GM12801 (cell line): ENCODE data around the gene ABITRAM.

Source experiments
- TF ChIP-seq, protein P1 (sequence below): IDR thresholded peaks from one replicate; pipeline ENCODE4 v1.5.1; 2011; ENCODE audit warnings: control low read depth; ENCODE audit not compliant: insufficient read length; ENCODE audit errors: extremely low read depth

ABITRAM gene

DNA sequence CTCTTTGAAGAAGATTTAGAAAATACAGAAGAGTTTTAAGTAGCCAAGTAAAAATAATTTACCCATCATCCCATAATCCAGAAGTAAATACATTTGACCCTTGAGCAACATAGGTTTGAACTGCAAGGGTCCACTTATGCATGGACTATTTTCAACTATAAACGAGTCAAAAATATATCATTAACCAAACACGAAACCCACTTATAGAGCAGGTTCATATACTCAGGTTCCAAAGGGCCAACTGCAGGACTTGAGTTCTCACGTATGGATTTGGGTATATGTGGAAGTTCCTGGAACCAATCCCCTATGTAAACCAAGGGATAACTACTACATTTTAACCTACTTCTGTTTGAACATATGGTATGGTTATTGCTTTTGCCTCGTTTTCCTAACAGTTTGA, 5.8 kb downstream of the ABITRAM start:
- TF ChIP-seq, protein P1, sequence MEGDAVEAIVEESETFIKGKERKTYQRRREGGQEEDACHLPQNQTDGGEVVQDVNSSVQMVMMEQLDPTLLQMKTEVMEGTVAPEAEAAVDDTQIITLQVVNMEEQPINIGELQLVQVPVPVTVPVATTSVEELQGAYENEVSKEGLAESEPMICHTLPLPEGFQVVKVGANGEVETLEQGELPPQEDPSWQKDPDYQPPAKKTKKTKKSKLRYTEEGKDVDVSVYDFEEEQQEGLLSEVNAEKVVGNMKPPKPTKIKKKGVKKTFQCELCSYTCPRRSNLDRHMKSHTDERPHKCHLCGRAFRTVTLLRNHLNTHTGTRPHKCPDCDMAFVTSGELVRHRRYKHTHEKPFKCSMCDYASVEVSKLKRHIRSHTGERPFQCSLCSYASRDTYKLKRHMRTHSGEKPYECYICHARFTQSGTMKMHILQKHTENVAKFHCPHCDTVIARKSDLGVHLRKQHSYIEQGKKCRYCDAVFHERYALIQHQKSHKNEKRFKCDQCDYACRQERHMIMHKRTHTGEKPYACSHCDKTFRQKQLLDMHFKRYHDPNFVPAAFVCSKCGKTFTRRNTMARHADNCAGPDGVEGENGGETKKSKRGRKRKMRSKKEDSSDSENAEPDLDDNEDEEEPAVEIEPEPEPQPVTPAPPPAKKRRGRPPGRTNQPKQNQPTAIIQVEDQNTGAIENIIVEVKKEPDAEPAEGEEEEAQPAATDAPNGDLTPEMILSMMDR: no peak

DNA sequence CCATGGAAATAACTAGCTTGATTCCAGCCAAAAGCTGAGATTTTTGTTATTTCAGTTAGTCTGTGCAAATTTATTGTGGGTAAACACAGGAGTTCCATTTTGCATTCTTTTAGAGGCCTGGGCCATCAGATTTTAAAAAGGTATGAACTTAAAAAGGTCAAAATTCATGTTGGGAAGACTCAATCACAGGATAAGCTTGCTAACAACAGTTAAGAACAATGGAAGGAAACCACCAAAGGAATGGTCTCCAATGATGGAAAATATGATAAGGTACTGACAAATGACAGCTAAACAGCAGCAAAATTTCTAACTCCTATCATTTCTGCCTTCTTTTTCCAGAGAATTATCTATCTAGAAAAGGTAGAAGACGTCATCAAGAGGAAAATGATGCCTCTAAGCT, 16.0 kb downstream of the ABITRAM start:
- TF ChIP-seq, protein P1: no peak

DNA sequence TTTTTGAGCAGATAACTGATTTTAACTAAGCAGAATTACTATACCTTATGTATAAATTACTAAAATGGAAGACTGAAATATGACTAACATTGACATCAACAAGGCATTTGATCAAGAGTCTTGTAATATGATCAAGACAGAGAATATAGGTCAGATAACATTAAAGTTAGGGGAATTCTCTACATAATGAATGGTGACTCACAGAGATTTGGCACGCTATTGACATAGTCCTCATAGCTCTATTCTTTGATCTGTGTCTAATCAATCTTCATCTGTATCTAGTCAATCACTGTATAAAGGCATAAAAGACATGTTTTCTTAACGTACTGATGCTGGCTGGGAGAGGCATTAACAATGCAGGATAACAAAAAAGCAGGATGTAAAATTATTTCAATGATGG, 17.4 kb downstream of the ABITRAM start:
- TF ChIP-seq, protein P1: no peak

DNA sequence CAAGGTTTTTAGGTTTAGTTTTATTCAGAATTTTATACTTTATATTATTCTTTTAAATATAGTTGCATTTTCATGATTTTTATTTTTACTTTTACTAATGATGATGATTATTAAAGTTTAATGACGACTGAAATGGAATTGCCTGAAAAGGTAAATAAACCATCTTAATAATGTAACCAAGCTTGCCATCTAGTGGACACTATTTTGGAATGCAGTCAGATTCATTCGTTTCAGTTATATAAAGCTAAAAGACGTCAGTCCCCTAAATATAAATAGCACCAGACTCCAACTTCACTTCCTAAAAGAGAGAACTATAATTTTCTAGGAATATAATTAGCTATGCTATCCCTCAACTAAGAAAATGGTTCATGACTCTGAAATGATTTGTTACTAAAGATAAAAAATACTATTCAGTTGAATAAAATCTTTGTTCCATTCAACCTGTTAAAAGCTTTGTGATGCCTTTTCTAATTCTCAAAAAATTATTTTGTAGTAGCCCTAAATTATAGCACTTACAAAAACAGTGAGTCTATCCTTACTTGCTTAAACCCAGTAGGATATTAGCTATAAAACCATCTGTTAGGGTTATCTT, 19.9 kb downstream of the ABITRAM start:
- TF ChIP-seq, protein P1: no peak

DNA sequence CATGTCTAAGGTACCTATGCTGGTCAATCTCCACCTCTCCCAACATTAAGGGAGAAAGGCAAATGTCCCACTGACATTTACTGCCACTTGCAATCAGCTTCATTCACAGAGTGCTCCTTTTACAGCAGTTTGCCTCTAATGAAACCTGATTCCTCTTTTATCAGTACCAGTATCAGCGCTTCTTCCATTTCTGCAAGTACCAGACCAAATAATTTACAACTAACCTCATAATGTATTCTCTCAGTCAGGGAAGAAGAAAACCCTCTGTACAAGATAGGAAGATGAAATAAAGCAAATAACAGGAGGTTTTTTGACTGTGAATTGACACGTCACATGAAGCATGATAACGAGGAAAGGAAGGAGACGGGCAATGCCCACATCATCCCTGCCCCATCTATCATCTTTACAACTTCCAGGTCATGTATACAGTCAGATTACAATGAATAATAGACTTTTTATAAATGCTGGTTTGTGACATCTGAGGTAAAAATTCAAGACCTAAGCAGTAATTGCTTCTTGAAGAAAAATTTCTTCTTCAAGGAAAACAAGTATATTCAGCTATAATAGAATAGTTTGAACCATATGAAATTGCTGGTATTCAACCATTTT, 21.9 kb downstream of the ABITRAM start:
- TF ChIP-seq, protein P1: no peak

DNA sequence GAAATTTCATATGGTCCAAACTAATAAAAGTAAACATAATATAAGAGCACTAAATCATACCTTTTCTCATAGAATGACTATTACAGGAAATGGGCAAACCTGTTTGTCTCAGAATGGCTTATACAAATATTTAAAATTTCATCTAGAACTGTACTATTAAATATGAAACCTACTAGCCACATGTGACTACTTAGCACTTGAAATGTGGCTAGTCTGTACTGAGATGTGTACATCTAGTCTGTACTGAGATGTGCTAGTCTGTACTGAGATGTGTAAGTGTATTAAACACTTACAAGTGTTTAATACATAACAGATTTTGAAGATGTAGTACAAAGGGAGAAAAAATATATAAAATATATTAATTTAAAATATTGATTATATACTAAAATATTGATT, 22.4 kb downstream of the ABITRAM start:
- TF ChIP-seq, protein P1: no peak

DNA sequence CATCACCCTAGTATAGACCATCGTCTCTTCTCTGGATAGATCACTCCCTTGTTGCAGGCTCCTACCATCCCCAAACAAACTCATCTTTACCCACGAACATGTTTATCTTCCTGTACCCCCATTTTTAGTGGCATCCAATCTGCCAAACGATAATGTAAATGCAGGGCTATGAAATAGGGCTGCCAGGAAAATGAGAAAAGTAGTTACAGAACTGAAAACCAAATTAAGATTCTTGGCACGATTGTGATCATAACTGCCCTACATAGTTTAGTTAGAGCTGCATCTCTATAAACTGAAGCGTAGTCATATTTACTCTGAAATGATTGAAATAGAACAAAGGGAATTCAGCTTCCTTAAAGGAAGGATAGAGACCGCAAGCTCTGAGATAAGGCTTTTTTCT, 26.1 kb downstream of the ABITRAM start:
- TF ChIP-seq, protein P1: no peak

DNA sequence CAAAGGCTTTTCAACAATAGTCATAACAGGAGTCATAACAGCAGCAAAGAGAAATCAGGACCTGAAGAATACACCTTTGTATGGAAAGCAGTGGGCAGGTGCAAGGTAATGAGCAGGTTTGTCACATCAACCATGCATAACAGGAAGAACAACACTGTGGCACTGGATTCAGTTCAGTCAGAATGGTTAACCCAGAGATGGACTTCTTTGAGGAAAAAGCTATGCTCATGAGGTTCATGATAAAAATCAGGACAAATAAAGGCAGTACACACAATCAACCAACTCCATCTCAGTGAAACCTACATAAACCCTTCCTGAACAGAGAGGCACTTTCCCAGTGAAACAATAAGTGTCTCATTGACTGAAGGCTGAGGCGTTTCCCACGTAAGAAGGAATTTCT, 27.0 kb downstream of the ABITRAM start:
- TF ChIP-seq, protein P1: no peak
